Measurements from ENCODE around the gene OGG1. TPM values are rescaled to one million over a fixed set of nuclear protein-coding genes. Genes with fewer than 3 reads are reported as not detected.
A peak's percentile ranks its signal among the peaks of the same experiment; 100 is the strongest.

OGG1 gene
- total and polyA plus RNA-seq, 10 of the 15 experiments (the other 5 are each of a cell fraction or from before 2014, with no cell fraction given), result 4.8 to 38.8 (median 27.2) TPM

DNA sequence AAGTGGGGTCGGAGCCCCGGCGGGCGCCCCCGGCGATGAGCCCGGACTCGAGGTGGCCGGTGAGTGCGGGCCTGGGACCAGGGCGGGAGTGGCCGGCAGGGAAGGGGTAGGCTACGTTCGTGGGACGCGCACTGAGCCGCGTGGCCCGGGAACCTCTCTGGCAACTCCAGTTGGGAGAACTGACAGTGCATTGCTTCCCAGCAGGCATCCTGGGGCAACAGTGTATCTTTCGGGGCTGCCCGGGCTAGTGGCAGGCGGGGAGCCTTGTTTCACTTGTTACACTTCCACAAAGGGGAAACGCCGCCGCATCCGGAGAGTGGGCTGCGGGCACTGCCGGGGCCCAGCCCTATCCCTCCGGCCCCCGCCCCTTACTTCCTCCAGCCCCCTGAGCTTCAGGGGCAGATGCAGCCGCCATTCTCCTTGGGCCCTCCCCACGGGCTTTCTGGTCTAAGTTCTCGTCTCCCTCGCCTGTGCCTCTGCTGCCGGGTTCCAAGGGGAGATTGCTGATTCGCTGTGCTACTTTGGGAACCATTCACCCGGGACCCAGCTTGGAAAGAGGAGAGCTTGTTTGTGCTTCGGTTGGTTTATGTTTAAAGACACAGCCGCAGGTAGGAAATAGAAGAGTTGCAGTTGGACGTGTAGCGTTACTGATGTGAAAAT lies 17.5 kb upstream of the OGG1 start:
- Histone ChIP-seq H3K79me2 (ENCODE audit: control insufficient read depth, insufficient read depth, low read length) (peaks cover 33% of the 10 kb centered on the region), H3K9me3 (replicated peaks; ENCODE audit: control insufficient read depth, insufficient read depth, low read length) (no peaks in the 10 kb centered on the region), H3K4me2 (ENCODE audit: control insufficient read depth, insufficient read depth) (peak overlapping the region; percentile 97), H3K36me3 (ENCODE audit: control insufficient read depth in 2 of 2, insufficient read depth in 2 of 2, low read length in 1 of 2) (peaks cover 2 to 17% of the 10 kb centered on the region in 2 experiments), H2AFZ (ENCODE audit: control insufficient read depth, low read depth, low read length) (peak overlapping the region; percentile 99), H3K4me1 (ENCODE audit: control insufficient read depth, insufficient read depth, low read length) (peaks cover 12% of the 10 kb centered on the region), H3K4me3 (peak overlapping the region; percentile 94), H3K27ac (ENCODE audit: control insufficient read depth, insufficient read depth) (peak overlapping the region; percentile 100), H3K9ac (ENCODE audit: control insufficient read depth, insufficient read depth, low read length) (peak overlapping the region; percentile 98), H4K20me1 (ENCODE audit: control insufficient read depth, insufficient read depth) (peaks cover 3% of the 10 kb centered on the region), H3K27me3 (replicated peaks in 1 of 2; ENCODE audit: control insufficient read depth in 2 of 2, insufficient read depth in 2 of 2, low read length in 1 of 2) (no peaks in the 10 kb centered on the region)
- SMC1A ChIA-PET (ENCODE audit: uncharacterized antibody, unreplicated experiment), result interaction anchor here (0.7 to 2.7 kb wide), 7 partner anchors 17 to 228 kb away, joined by 3 to 16 read pairs (median 3); partner anchors contain the start of genes MTMR14 and OGG1
- in situ Hi-C loops (cut with MboI), result no loop called here
- CTCF ChIA-PET, result interaction anchor here (0.8 to 2.8 kb wide), 8 partner anchors 11 to 370 kb away, joined by 3 to 24 read pairs (median 3); partner anchors contain the start of genes MTMR14 and OGG1
- no peak for DNase-seq (ENCODE audit: low read depth, low spot score)
- no peak for FAIRE-seq
- no peak for TF ChIP-seq FOXM1 (IDR thresholded peaks at IDR 0.05; ENCODE audit: low read depth, low read length)
- TF ChIP-seq RFX5 (IDR thresholded peaks at IDR 0.05; ENCODE audit: low read depth, low read length), result no peak
- no peak for TF ChIP-seq RAD21 (IDR thresholded peaks at IDR 0.05; ENCODE audit: insufficient read depth, low read depth, low read length)
- TF ChIP-seq TBL1XR1 (IDR thresholded peaks at IDR 0.05; ENCODE audit: low read depth, low read length), result no peak
- no peak for TF ChIP-seq HDAC2 (IDR thresholded peaks at IDR 0.05)
- TF ChIP-seq MEF2B (IDR thresholded peaks at IDR 0.05; ENCODE audit: partially characterized antibody, poor library complexity, severe bottlenecking), result no peak
- TF ChIP-seq MYB (IDR thresholded peaks at IDR 0.05; ENCODE audit: borderline replicate concordance, low read depth, low read length), result no peak
- no peak for TF ChIP-seq SIX5 (IDR thresholded peaks at IDR 0.05; ENCODE audit: low read depth, low read length, severe bottlenecking)
- TF ChIP-seq YY1 (IDR thresholded peaks at IDR 0.05; ENCODE audit: low read depth, low read length), result peak; percentile 47; the same call in 1 of the 2 replicates
- peak; percentile 58 for TF ChIP-seq POLR2AphosphoS5 (IDR thresholded peaks at IDR 0.05; ENCODE audit: low read length)
- ATAC-seq, result peak; percentile 13
- RAD21 ChIA-PET (ENCODE audit: unreplicated experiment), result interaction anchor here (1.0 to 1.9 kb wide), 6 partner anchors 18 to 228 kb away, joined by 3 to 8 read pairs (median 3); partner anchors contain the start of gene OGG1
- 1% methylated on average over 36 of the region's 41 CpGs for WGBS (ENCODE audit: insufficient coverage, insufficient replicate concordance, low lambda C conversion rate, missing lambda C conversion rate)
- POLR2A ChIA-PET, result interaction anchor here (0.6 to 1.8 kb wide), 7 partner anchors 15 to 1006 kb away, joined by 3 to 10 read pairs (median 3); partner anchors contain the start of genes ARPC4, TADA3 and THUMPD3
- no TSS peak for BruUV-seq (replicated peaks)
- intact Hi-C loops (cut with micrococcal nuclease; ENCODE audit: unreplicated experiment), result loop anchor here (5.0 to 10.0 kb wide), 3 partner anchors 60 to 377 kb away; partner anchors contain the start of genes ARPC4 and TADA3

Measured in GM12878 (cell line).